HepG2 (cell line): ENCODE measurements around the gene SHANK2. TPM values are rescaled to one million over a fixed set of nuclear protein-coding genes. Genes with fewer than 3 reads are reported as not detected.

Experiments used
- ATF6 ChIP-seq: sonication (generic); formaldehyde crosslinking; conservative IDR thresholded peaks from 2 replicates; pipeline ENCODE4 v1.4.0; 2020; ENCODE audit warnings: missing genetic modification reagents
- BHLHE40 ChIP-seq: IDR thresholded peaks from 2 replicates; pipeline ENCODE4 v1.6.1; 2011; ENCODE audit warnings: low read length, improper control_type of control experiment
- GLMP ChIP-seq: sonication (generic); formaldehyde crosslinking; IDR thresholded peaks from 2 replicates; pipeline ENCODE4 v1.9.0; 2021; ENCODE audit warnings: missing genetic modification reagents, mild to moderate bottlenecking, borderline replicate concordance
- IKZF5 ChIP-seq: IDR thresholded peaks from 2 replicates; pipeline ENCODE4 v1.6.1; 2018; ENCODE audit warnings: missing genetic modification reagents, mild to moderate bottlenecking, missing compliant biosample characterization
- MIXL1 ChIP-seq: IDR thresholded peaks from 2 replicates; pipeline ENCODE4 v1.6.1; 2016
- NFKBIZ ChIP-seq: IDR thresholded peaks from 2 replicates; pipeline ENCODE4 v1.6.1; 2018; ENCODE audit warnings: missing genetic modification reagents, missing compliant biosample characterization
- NONO ChIP-seq, 2 experiments: fragments of 450-650 bp in 1 of 2; sonication (generic) in 1 of 2; formaldehyde crosslinking in 1 of 2; IDR thresholded peaks in 1 of 2; conservative IDR thresholded peaks in 1 of 2; 2 replicates each; pipeline versions ENCODE4 v1.6.1 to v1.8.0; 2017 to 2022; ENCODE audit warnings: mild to moderate bottlenecking in 1 of 2, missing genetic modification reagents in 1 of 2, moderate library complexity in 1 of 2
- PHF21A ChIP-seq: sonication (generic); formaldehyde crosslinking; IDR thresholded peaks from 2 replicates; pipeline ENCODE4 v1.5.0; 2020; ENCODE audit warnings: mild to moderate bottlenecking, missing genetic modification reagents
- SIN3A ChIP-seq: IDR thresholded peaks from 2 replicates; pipeline ENCODE4 v1.6.1; 2011; ENCODE audit warnings: low read depth, mild to moderate bottlenecking, control low read depth, low read length, borderline replicate concordance
- SOX5 ChIP-seq: IDR thresholded peaks from 2 replicates; pipeline ENCODE4 v1.6.1; 2016; ENCODE audit warnings: borderline replicate concordance
- TCF7L2 ChIP-seq: IDR thresholded peaks from 2 replicates; pipeline ENCODE4 v1.6.1; 2011; ENCODE audit warnings: mild to moderate bottlenecking, low read depth, low read length, moderate library complexity
- XBP1 ChIP-seq: sonication (generic); formaldehyde crosslinking; IDR thresholded peaks from 2 replicates; pipeline ENCODE4 v1.5.0; 2020; ENCODE audit warnings: missing genetic modification reagents
- ZBTB14 ChIP-seq: sonication (generic); formaldehyde crosslinking; IDR thresholded peaks from 2 replicates; pipeline ENCODE4 v1.4.0; 2020; ENCODE audit warnings: missing genetic modification reagents
- ZNF230 ChIP-seq: sonication (generic); formaldehyde crosslinking; IDR thresholded peaks from 2 replicates; pipeline ENCODE4 v1.4.0; 2020; ENCODE audit warnings: mild to moderate bottlenecking, missing genetic modification reagents
- ZNF253 ChIP-seq: sonication (generic); formaldehyde crosslinking; IDR thresholded peaks from 2 replicates; pipeline ENCODE4 v1.8.0; 2022; ENCODE audit warnings: mild to moderate bottlenecking, missing genetic modification reagents, borderline replicate concordance
- ZNF414 ChIP-seq: sonication (generic); formaldehyde crosslinking; IDR thresholded peaks from 2 replicates; pipeline ENCODE4 v1.5.0; 2020; ENCODE audit warnings: missing genetic modification reagents
- ZNF670 ChIP-seq: sonication (generic); formaldehyde crosslinking; IDR thresholded peaks from 2 replicates; pipeline ENCODE4 v1.8.0; 2022; ENCODE audit warnings: mild to moderate bottlenecking, missing genetic modification reagents, borderline replicate concordance
- ZNF704 ChIP-seq: sonication (generic); formaldehyde crosslinking; IDR thresholded peaks from 2 replicates; pipeline ENCODE4 v1.8.1; 2023; ENCODE audit warnings: mild to moderate bottlenecking, inconsistent platforms, moderate library complexity, missing genetic modification reagents, borderline replicate concordance
- ZNF768 ChIP-seq: sonication (generic); formaldehyde crosslinking; IDR thresholded peaks from 2 replicates; pipeline ENCODE4 v1.4.0; 2020; ENCODE audit warnings: missing genetic modification reagents
- ZNF816 ChIP-seq: sonication (generic); formaldehyde crosslinking; IDR thresholded peaks from 2 replicates; pipeline ENCODE4 v1.8.0; 2022; ENCODE audit warnings: missing genetic modification reagents, mild to moderate bottlenecking, borderline replicate concordance
- polyA plus RNA-seq, 8 experiments: library from polyadenylated mRNA; depleted of rRNA in 3 of 8; stranded (reverse) in 7 of 8; unstranded in 1 of 8; fragments of >200 nt; fragmentation: Illumina TruSeq in 4 of 8; extraction: Trizol in 4 of 8; gene quantifications; 2 replicates each; pipeline versions ENCODE4 v1.2.1 to v1.2.3, GENCODE V29; 2011 to 2016; ENCODE audit warnings: low read depth in 4 of 8, missing spikeins in 1 of 8, mixed read lengths in 1 of 8; ENCODE audit not compliant: insufficient read depth in 1 of 8
- total RNA-seq, 5 experiments: library from RNA; depleted of rRNA; stranded (reverse); fragments of >200 nt; fragmentation: Illumina TruSeq; extraction: Trizol; gene quantifications; 2 replicates each; pipeline ENCODE4 v1.2.3, GENCODE V29; 2016; ENCODE audit warnings: low read depth in 1 of 5

The SHANK2 gene
- total and polyA plus RNA-seq, 2 of the 13 experiments (the other 11 are each of a cell fraction or from before 2014, with no cell fraction given) = 10.2 to 13.0 TPM

- TF ChIP-seq ATF6 (no peak), ZNF253 (CRISPR knock-in tag) (no peak), XBP1 (CRISPR knock-in tag) (0 out of 2 replicates have a peak, but pooled peaks have one; percentile 37), SIN3A (peak; percentile 51; the same call in 1 of the 2 replicates), ZBTB14 (CRISPR knock-in tag) (0 out of 2 replicates have a peak, but pooled peaks have one; percentile 21), SOX5 (peak; percentile 67), ZNF816 (CRISPR knock-in tag) (0 out of 2 replicates have a peak, but pooled peaks have one; percentile 17), ZNF670 (no peak), ZNF768 (CRISPR knock-in tag) (peak; percentile 88), ZNF704 (CRISPR knock-in tag) (no peak), ZNF230 (CRISPR knock-in tag) (no peak), IKZF5 (CRISPR knock-in tag) (peak; percentile 77), MIXL1 (CRISPR knock-in tag) (0 out of 2 replicates have a peak, but pooled peaks have one; percentile 43), NONO (IDR thresholded peaks at IDR 0.05) (no peak), NONO (CRISPR knock-in tag; conservative IDR thresholded peaks at IDR 0.05) (peak; percentile 76; the same call in 1 of the 2 replicates), ZNF414 (CRISPR knock-in tag) (no peak), PHF21A (peak; percentile 93), GLMP (CRISPR knock-in tag) (no peak), TCF7L2 (no peak; the same call in 1 of the 2 replicates), BHLHE40 (0 out of 2 replicates have a peak, but pooled peaks have one; percentile 9), NFKBIZ (CRISPR knock-in tag) (no peak)
These were observed 673 bp upstream of the SHANK2 start (continued) for GRCh38 chr11:71252770-71253730.
